OCI-LY1 (cell line): ENCODE data around the gene LZTR1.

ENCODE experiments used
- H2AFZ ChIP-seq: fragments of 200-600 bp; sonication (generic), shearing (Covaris generic); 2 replicates; pipeline ENCODE4 v1.6.0; 2014; ENCODE audit warnings: antibody characterized with exemption, mild to moderate bottlenecking, low read length
- H3F3A ChIP-seq: fragments of 200-600 bp; sonication (generic), shearing (Covaris generic); 2 replicates; pipeline ENCODE4 v1.6.0; 2014; ENCODE audit warnings: mild to moderate bottlenecking, antibody characterized with exemption, low read length, moderate library complexity; ENCODE audit not compliant: insufficient read depth
- H3K27ac ChIP-seq: fragments of 200-600 bp; sonication (generic); 2 replicates; pipeline ENCODE4 v1.5.1; 2014; ENCODE audit warnings: low read length, mixed run types, mild to moderate bottlenecking, low read depth; ENCODE audit not compliant: poor library complexity, severe bottlenecking
- H3K27me3 ChIP-seq: fragments of 200-600 bp; sonication (generic); 2 replicates; pipeline ENCODE4 v1.6.0; 2014; ENCODE audit warnings: antibody characterized with exemption, mild to moderate bottlenecking, low read length, moderate library complexity; ENCODE audit not compliant: insufficient read depth
- H3K36me3 ChIP-seq: fragments of 200-600 bp; sonication (generic); 2 replicates; pipeline ENCODE4 v1.6.1; 2014; ENCODE audit warnings: mild to moderate bottlenecking, antibody characterized with exemption, low read length, moderate library complexity, mixed read lengths; ENCODE audit not compliant: insufficient read depth
- H3K4me1 ChIP-seq: fragments of 200-600 bp; sonication (generic); 2 replicates; pipeline ENCODE4 v1.5.1; 2014; ENCODE audit warnings: mild to moderate bottlenecking, low read length, moderate library complexity; ENCODE audit not compliant: insufficient read depth, severe bottlenecking
- H3K4me2 ChIP-seq: fragments of 200-600 bp; sonication (generic), shearing (Covaris generic); 2 replicates; pipeline ENCODE4 v1.6.1; 2014; ENCODE audit warnings: low read length
- H3K4me3 ChIP-seq: fragments of 200-600 bp; sonication (generic); 2 replicates; pipeline ENCODE4 v1.5.1; 2014; ENCODE audit warnings: low read length, low read depth, mild to moderate bottlenecking, mixed read lengths; ENCODE audit not compliant: poor library complexity, severe bottlenecking
- H3K79me2 ChIP-seq: fragments of 200-600 bp; shearing (Covaris generic); 2 replicates; pipeline ENCODE4 v1.6.1; 2016; ENCODE audit warnings: mixed run types, low read length, mixed read lengths; ENCODE audit not compliant: insufficient read depth
- H3K9ac ChIP-seq: fragments of 200-600 bp; sonication (generic), shearing (Covaris generic); 2 replicates; pipeline ENCODE4 v1.6.1; 2014; ENCODE audit warnings: mild to moderate bottlenecking, low read length, mixed read lengths
- H3K9me2 ChIP-seq: fragments of 200-600 bp; sonication (generic), shearing (Covaris generic); 2 replicates; pipeline ENCODE4 v1.6.1; 2014; ENCODE audit warnings: low read depth, mild to moderate bottlenecking, low read length, mixed read lengths
- H3K9me3 ChIP-seq: fragments of 200-600 bp; shearing (Covaris generic); 2 replicates; pipeline ENCODE4 v1.6.1; 2014; ENCODE audit warnings: low read length, mixed read lengths
- H4K20me1 ChIP-seq: fragments of 200-600 bp; sonication (generic), shearing (Covaris generic); 2 replicates; pipeline ENCODE4 v1.6.0; 2016; ENCODE audit warnings: mild to moderate bottlenecking, low read length; ENCODE audit not compliant: insufficient read depth
- EZH2 ChIP-seq: fragments of 200-600 bp; sonication (generic), shearing (Covaris generic); IDR thresholded peaks from 2 replicates; pipeline ENCODE4 v1.8.0; 2017; ENCODE audit warnings: borderline replicate concordance, mixed run types, mild to moderate bottlenecking, antibody characterized with exemption, low read length, moderate library complexity, mixed read lengths
- TF ChIP-seq, protein P1 (sequence below): fragments of 200-600 bp; sonication (generic), shearing (Covaris generic); IDR thresholded peaks from 2 replicates; pipeline ENCODE4 v1.5.1; 2017; ENCODE audit warnings: mild to moderate bottlenecking, antibody characterized with exemption, low read length, moderate library complexity, mixed read lengths

Gene LZTR1

DNA sequence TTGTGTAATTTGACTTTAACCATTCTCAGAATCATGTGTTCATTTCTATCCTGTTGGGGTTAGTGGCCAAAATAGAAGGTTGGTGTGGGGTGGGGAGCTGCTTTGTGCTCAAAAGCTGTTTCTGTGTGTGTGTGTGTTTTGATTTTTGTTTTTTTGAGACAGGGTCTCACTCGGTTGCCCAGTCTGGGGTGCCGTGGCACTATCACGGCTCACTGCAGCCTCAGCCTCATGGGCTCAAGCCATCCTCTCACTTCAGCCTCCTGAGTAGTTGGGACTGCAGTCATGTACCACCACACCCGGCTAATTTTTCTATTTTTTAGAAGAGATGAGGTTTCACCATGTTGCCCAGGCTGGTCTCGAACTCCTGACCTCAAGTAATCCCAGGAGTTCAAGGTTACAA lies 33.1 kb upstream of the LZTR1 start:
- Histone ChIP-seq H3K79me2 (peaks cover 42% of the 10 kb centered on the region), H4K20me1 (peaks cover 5% of the 10 kb centered on the region; the same call in 1 of the 2 replicates), H3K4me1 (peaks cover 6% of the 10 kb centered on the region)

DNA sequence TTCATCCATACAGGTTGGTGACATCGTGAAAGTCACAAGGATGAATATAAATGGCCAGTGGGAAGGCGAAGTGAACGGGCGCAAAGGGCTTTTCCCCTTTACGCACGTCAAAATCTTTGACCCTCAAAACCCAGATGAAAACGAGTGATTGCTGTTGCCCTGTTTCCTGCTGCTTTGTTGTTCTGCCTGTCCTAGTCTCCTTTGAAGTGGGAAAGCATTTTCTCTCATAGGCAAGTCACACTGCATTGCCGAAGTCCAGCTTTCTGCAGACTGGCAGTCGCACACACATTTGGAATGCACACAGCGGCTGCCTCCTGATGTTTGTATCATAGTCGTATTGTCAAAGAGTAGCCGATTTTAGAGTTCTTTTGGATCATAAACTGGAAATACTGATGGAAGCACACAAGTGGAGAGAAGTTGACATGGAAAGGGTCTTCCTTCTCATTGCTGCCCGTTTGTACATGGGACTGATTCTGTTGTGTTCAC lies 32.4 kb upstream of the LZTR1 start:
- H2AFZ ChIP-seq = no peak overlapping the region
- peaks cover 77% of the 10 kb centered on the region for H3K36me3 ChIP-seq
- H3K9me2 ChIP-seq = no peaks in the 10 kb centered on the region
- H4K20me1 ChIP-seq = peaks cover 5% of the 10 kb centered on the region; the same call in 1 of the 2 replicates
- peaks cover 35% of the 10 kb centered on the region for H3K79me2 ChIP-seq
- no peaks in the 10 kb centered on the region for H3K27me3 ChIP-seq
- H3F3A ChIP-seq = no peaks in the 10 kb centered on the region
- H3K4me2 ChIP-seq = no peak overlapping the region
- H3K27ac ChIP-seq = no peak overlapping the region
- TF ChIP-seq, protein P1, sequence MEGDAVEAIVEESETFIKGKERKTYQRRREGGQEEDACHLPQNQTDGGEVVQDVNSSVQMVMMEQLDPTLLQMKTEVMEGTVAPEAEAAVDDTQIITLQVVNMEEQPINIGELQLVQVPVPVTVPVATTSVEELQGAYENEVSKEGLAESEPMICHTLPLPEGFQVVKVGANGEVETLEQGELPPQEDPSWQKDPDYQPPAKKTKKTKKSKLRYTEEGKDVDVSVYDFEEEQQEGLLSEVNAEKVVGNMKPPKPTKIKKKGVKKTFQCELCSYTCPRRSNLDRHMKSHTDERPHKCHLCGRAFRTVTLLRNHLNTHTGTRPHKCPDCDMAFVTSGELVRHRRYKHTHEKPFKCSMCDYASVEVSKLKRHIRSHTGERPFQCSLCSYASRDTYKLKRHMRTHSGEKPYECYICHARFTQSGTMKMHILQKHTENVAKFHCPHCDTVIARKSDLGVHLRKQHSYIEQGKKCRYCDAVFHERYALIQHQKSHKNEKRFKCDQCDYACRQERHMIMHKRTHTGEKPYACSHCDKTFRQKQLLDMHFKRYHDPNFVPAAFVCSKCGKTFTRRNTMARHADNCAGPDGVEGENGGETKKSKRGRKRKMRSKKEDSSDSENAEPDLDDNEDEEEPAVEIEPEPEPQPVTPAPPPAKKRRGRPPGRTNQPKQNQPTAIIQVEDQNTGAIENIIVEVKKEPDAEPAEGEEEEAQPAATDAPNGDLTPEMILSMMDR = no peak
- TF ChIP-seq EZH2 = no peak
- H3K4me3 ChIP-seq = no peak overlapping the region
- H3K9ac ChIP-seq = no peak overlapping the region
- H3K4me1 ChIP-seq = peaks cover 5% of the 10 kb centered on the region
- no peaks in the 10 kb centered on the region for H3K9me3 ChIP-seq

More for the DNA sequence above, 33.1 kb upstream of the LZTR1 start:
- H3K9ac ChIP-seq = no peak overlapping the region
- H3K9me2 ChIP-seq = no peaks in the 10 kb centered on the region
- H3K27me3 ChIP-seq = no peaks in the 10 kb centered on the region
- H3K9me3 ChIP-seq = no peaks in the 10 kb centered on the region
- H3K4me3 ChIP-seq = no peak overlapping the region
- no peak overlapping the region for H3K27ac ChIP-seq
- no peak overlapping the region for H2AFZ ChIP-seq
- H3F3A ChIP-seq = no peaks in the 10 kb centered on the region
- H3K4me2 ChIP-seq = no peak overlapping the region
- peaks cover 74% of the 10 kb centered on the region for H3K36me3 ChIP-seq
- no peak for TF ChIP-seq EZH2
- TF ChIP-seq, protein P1 = no peak

DNA sequence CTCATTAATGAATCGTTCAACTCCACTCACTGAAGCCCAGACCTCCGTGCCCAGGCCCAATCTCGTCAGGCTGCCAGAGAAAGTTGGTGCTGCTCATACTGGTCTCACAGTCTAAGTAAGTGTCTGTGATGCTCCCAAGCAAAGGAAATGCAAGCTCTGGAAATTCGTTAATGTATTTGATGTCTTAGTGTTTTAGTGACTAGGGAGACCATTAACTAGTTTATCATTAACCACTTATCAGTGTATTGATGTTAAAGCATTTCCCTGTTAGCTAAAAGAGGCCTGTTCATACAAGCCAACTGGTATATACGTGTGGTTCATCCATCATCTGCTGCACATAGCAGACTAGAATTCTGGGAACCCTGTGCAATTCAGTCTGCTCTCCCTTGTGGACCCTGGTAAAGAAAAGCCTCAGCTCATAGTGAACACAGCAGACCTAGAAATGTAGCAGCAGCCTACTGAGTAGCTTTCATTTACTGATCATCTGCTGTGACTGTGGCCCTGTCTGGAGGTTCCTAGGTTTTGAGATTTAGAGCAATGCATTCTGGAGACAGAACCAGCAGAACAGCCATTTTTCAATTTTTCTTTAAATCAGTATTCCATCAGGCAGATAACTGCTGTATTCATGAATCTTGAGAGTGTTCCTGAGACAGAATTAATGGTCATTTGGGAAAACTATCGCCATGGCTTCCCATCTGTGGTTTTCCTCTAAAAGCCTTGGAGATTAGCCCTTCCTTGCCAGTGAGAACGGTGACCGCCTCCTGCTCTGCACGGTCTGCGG lies 30.8 kb upstream of the LZTR1 start:
- Histone ChIP-seq H3K4me3 (no peak overlapping the region), H4K20me1 (peaks cover 5% of the 10 kb centered on the region; the same call in 1 of the 2 replicates), H3K36me3 (peaks cover 67% of the 10 kb centered on the region), H3K27me3 (no peaks in the 10 kb centered on the region), H3K4me1 (no peaks in the 10 kb centered on the region), H2AFZ (no peak overlapping the region), H3K9me2 (no peaks in the 10 kb centered on the region), H3K9me3 (no peaks in the 10 kb centered on the region), H3K27ac (no peak overlapping the region), H3K9ac (no peak overlapping the region), H3F3A (no peaks in the 10 kb centered on the region), H3K79me2 (peaks cover 19% of the 10 kb centered on the region), H3K4me2 (no peak overlapping the region)
- TF ChIP-seq, protein P1 = no peak
- no peak for TF ChIP-seq EZH2
